ENCODE data around the gene COCH. TPM values are rescaled to one million over a fixed set of nuclear protein-coding genes. Genes with fewer than 3 reads are reported as not detected.

The COCH gene
- total RNA-seq, 1 donor from 2014 or later: 3.7 TPM

GRCh38 chr14:30853946-30854345 is 20.4 kb upstream of the COCH start:
- H3K4me3 Mint-ChIP-seq (ENCODE audit: unreplicated experiment): no peak overlapping the region
- no peaks in the 10 kb centered on the region for H3K4me1 Mint-ChIP-seq (ENCODE audit: unreplicated experiment)
- peaks cover 4% of the 10 kb centered on the region for H3K27me3 Mint-ChIP-seq (ENCODE audit: unreplicated experiment)
- no peak overlapping the region for H3K27ac Mint-ChIP-seq (ENCODE audit: unreplicated experiment)
- no peak for DNase-seq (ENCODE audit: low spot score)
- no peaks in the 10 kb centered on the region for H3K36me3 Mint-ChIP-seq (ENCODE audit: low read depth, unreplicated experiment)
- H3K9me3 Mint-ChIP-seq (ENCODE audit: unreplicated experiment): no peaks in the 10 kb centered on the region
- no peak for TF ChIP-seq CTCF (IDR thresholded peaks at IDR 0.05; ENCODE audit: unreplicated experiment)

DNA sequence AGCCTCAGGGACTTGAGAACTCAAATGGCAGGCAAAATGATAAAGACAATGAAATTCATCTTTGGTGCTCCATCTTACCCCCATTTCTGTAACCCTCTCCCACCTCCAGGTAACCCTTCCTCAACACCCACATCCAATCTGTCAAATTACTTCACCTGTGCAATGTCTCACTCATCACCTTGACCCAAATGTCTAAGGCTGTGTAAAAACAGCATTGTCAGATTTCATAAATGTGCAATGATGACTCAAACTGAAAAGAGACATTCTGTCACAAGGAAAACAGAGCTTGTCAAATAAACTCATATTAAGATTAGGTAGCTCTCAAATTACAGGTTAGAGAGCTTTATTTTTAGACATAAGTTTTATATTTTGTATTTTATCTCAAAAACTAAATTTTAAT is 19.9 kb upstream of the COCH start:
- Mint-ChIP-seq H3K27me3 (ENCODE audit: unreplicated experiment) (peaks cover under 1% of the 10 kb centered on the region), H3K9me3 (ENCODE audit: unreplicated experiment) (no peaks in the 10 kb centered on the region), H3K36me3 (ENCODE audit: low read depth, unreplicated experiment) (no peaks in the 10 kb centered on the region), H3K4me3 (ENCODE audit: unreplicated experiment) (no peak overlapping the region), H3K4me1 (ENCODE audit: unreplicated experiment) (no peaks in the 10 kb centered on the region), H3K27ac (ENCODE audit: unreplicated experiment) (no peak overlapping the region)
- no peak for DNase-seq (ENCODE audit: low spot score)
- no peak for TF ChIP-seq CTCF (IDR thresholded peaks at IDR 0.05; ENCODE audit: unreplicated experiment)

DNA sequence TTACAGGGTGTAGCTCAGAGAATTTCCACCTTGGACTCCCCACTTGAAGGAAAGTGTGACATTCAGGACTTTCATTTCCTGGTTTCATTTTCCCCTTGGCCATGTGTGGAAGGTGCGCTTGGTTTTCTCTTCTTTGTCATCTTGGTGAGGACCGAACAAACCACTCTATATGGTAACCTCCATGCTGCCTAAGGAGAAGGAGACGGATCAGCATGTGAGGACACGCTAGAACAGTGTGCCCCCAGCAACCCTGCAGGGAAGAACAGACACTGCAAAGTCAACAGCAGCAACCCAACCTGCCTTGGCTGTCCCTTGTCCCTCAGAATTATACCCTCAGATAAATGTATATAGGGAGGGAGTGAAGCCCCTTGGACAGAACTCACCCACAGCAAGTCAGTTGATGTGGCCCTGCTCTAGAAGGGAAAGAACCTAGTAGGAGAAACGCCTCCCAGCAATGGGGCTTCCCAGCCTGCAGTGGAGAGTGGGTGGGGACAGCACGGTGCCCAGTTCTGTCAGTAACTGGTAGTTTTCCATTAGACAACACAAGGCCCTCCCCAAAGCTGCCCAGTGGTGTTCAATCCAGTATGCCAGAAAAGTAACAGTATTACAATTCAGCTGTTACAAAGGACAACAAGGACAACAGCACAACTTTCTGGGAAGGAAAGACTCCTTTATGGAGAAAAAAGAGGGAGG is 18.9 kb upstream of the COCH start:
- no peaks in the 10 kb centered on the region for H3K27me3 Mint-ChIP-seq (ENCODE audit: unreplicated experiment)
- H3K9me3 Mint-ChIP-seq (ENCODE audit: unreplicated experiment): no peaks in the 10 kb centered on the region
- H3K4me3 Mint-ChIP-seq (ENCODE audit: unreplicated experiment): no peak overlapping the region
- no peak for TF ChIP-seq CTCF (IDR thresholded peaks at IDR 0.05; ENCODE audit: unreplicated experiment)
- no peak overlapping the region for H3K27ac Mint-ChIP-seq (ENCODE audit: unreplicated experiment)
- DNase-seq (ENCODE audit: low spot score): no peak
- H3K4me1 Mint-ChIP-seq (ENCODE audit: unreplicated experiment): no peaks in the 10 kb centered on the region
- H3K36me3 Mint-ChIP-seq (ENCODE audit: low read depth, unreplicated experiment): no peaks in the 10 kb centered on the region

DNA sequence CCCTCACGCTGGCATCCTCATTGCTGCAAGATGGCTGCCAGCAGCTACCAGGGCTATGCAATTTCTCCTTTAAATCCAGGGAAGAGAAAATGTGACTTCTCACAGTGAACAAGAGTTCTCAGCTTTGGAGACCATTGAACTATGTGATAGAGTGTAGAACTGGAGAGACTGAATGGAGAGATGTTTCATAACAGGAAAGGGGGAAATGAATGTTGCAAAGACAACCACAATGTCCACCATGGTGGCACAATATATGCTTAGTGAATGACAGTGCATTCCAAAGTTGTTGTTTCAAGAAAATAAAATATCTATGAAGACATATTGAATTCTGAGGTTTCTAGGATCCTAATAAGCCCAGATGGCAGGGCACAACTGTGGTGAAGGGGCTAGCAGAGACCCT is 13.2 kb upstream of the COCH start:
- Mint-ChIP-seq H3K4me3 (ENCODE audit: unreplicated experiment) (no peak overlapping the region), H3K4me1 (ENCODE audit: unreplicated experiment) (peaks cover 8% of the 10 kb centered on the region), H3K27ac (ENCODE audit: unreplicated experiment) (no peak overlapping the region), H3K9me3 (ENCODE audit: unreplicated experiment) (no peaks in the 10 kb centered on the region), H3K36me3 (ENCODE audit: low read depth, unreplicated experiment) (no peaks in the 10 kb centered on the region), H3K27me3 (ENCODE audit: unreplicated experiment) (no peaks in the 10 kb centered on the region)
- TF ChIP-seq CTCF (IDR thresholded peaks at IDR 0.05; ENCODE audit: unreplicated experiment): no peak
- no peak for DNase-seq (ENCODE audit: low spot score)

DNA sequence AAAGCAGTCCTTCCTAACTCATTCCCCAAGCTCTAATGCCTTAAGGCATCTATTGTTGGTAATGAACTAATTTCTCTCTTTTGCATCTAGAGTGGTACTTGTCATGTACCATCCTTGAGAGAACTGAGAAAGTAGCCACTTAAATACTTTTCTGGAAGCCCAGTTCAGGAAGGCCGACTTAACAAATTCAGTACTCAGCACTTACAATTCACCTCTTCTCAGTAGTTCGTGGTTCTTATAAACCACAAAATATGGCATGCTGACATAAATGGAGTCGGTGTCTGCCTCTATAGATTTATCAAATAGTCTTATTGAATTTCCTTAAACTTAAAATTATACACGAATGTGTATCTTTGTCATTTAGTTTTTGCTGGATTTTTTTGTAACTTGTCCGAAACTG is 9.4 kb upstream of the COCH start:
- Mint-ChIP-seq H3K36me3 (ENCODE audit: low read depth, unreplicated experiment) (no peaks in the 10 kb centered on the region), H3K9me3 (ENCODE audit: unreplicated experiment) (no peaks in the 10 kb centered on the region), H3K27me3 (ENCODE audit: unreplicated experiment) (no peaks in the 10 kb centered on the region), H3K4me1 (ENCODE audit: unreplicated experiment) (peaks cover 10% of the 10 kb centered on the region), H3K27ac (ENCODE audit: unreplicated experiment) (no peak overlapping the region), H3K4me3 (ENCODE audit: unreplicated experiment) (no peak overlapping the region)
- DNase-seq (ENCODE audit: low spot score): no peak
- TF ChIP-seq CTCF (IDR thresholded peaks at IDR 0.05; ENCODE audit: unreplicated experiment): no peak
